GM12878 (cell line): ENCODE data around the gene CCNY. TPM values are rescaled to one million over a fixed set of nuclear protein-coding genes. Genes with fewer than 3 reads are reported as not detected.

Experiments used
- ATAC-seq: fragments of 200-7000 bp; cut with Tn5 transposase; 3 replicates; pipeline ENCODE4 v1.9.1; 2020; ENCODE audit warnings: mild to moderate bottlenecking, moderate library complexity
- BruUV-seq: library from RNA; stranded (reverse); fragments of 400-500 nt; replicated peaks from 2 replicates; lab custom pipeline; 2021; lab: Mats Ljungman, UMichigan
- CTCF ChIA-PET: fragments of 300-600 bp; sonication (Branson Sonifier 250); formaldehyde crosslinking; extraction: SDS; loops from one replicate; lab custom pipeline; 2021; ENCODE audit warnings: inconsistent platforms; lab: Yijun Ruan, JAX
- POLR2A ChIA-PET: fragments of 350-600 bp; formaldehyde crosslinking; extraction: SDS; loops from one replicate; lab custom pipeline; 2021; ENCODE audit warnings: inconsistent platforms; lab: Charles Lee
- RAD21 ChIA-PET: fragments of 300-600 bp; sonication (Branson Sonifier 250); formaldehyde crosslinking; loops from one replicate; lab custom pipeline; 2023; ENCODE audit warnings: antibody characterized with exemption; ENCODE audit not compliant: unreplicated experiment; lab: Charles Lee
- SMC1A ChIA-PET: fragments of 300-600 bp; sonication (Branson Sonifier 250); formaldehyde crosslinking; loops from one replicate; lab custom pipeline; 2023; ENCODE audit not compliant: unreplicated experiment, uncharacterized antibody; lab: Charles Lee
- DNase-seq: peaks from one replicate; pipeline ENCODE4 v3.0.0-alpha.2; 2011; ENCODE audit warnings: low read depth, low spot score
- FAIRE-seq: peaks from 3 replicates; lab custom pipeline; 2011; peaks lifted over from hg19 to GRCh38; lab: Jason Lieb, UNC
- H2AFZ ChIP-seq: 2 replicates; pipeline ENCODE4 v1.6.0; 2011; ENCODE audit warnings: low read depth, low read length, control low read depth; ENCODE audit not compliant: control insufficient read depth
- H3K27ac ChIP-seq: 2 replicates; pipeline ENCODE4 v1.5.1; 2011; ENCODE audit warnings: control low read depth; ENCODE audit not compliant: control insufficient read depth, insufficient read depth
- H3K27me3 ChIP-seq, 2 experiments: replicated peaks in 1 of 2; 2 replicates each; pipeline versions ENCODE4 v1.6.0 to v1.6.1; 2011; ENCODE audit warnings: low read length in 1 of 2; ENCODE audit not compliant: control insufficient read depth in 2 of 2, insufficient read depth in 2 of 2
- H3K36me3 ChIP-seq, 2 experiments: 2 replicates each; pipeline ENCODE4 v1.5.1; 2011; ENCODE audit warnings: low read length in 1 of 2; ENCODE audit not compliant: control insufficient read depth in 2 of 2, insufficient read depth in 2 of 2
- H3K4me1 ChIP-seq: 2 replicates; pipeline ENCODE4 v1.6.1; 2011; ENCODE audit warnings: mild to moderate bottlenecking, low read length, moderate library complexity, mixed read lengths; ENCODE audit not compliant: control insufficient read depth, insufficient read depth
- H3K4me2 ChIP-seq: 2 replicates; pipeline ENCODE4 v1.6.0; 2011; ENCODE audit warnings: control low read depth; ENCODE audit not compliant: control insufficient read depth, insufficient read depth
- H3K4me3 ChIP-seq: fragments of 200-600 bp; sonication (generic); 2 replicates; pipeline ENCODE4 v1.5.1; 2016
- H3K79me2 ChIP-seq: 2 replicates; pipeline ENCODE4 v1.6.0; 2011; ENCODE audit warnings: low read length; ENCODE audit not compliant: control insufficient read depth, insufficient read depth
- H3K9ac ChIP-seq: 2 replicates; pipeline ENCODE4 v1.8.0; 2011; ENCODE audit warnings: low read length, control low read depth, mixed read lengths; ENCODE audit not compliant: control insufficient read depth, insufficient read depth
- H3K9me3 ChIP-seq: replicated peaks from 3 replicates; pipeline ENCODE4 v1.5.1; 2011; ENCODE audit warnings: mild to moderate bottlenecking, low read length; ENCODE audit not compliant: control insufficient read depth, insufficient read depth
- H4K20me1 ChIP-seq: 2 replicates; pipeline ENCODE4 v1.6.0; 2011; ENCODE audit not compliant: control insufficient read depth, insufficient read depth
- ASH2L ChIP-seq: fragments of 300-600, 200-600 bp; sonication (generic); IDR thresholded peaks from 2 replicates; pipeline ENCODE4 v1.6.1; 2017; ENCODE audit warnings: low read depth, mild to moderate bottlenecking, borderline replicate concordance
- ATF2 ChIP-seq: IDR thresholded peaks from 2 replicates; pipeline ENCODE4 v1.6.1; 2012; ENCODE audit warnings: low read length, inconsistent platforms
- CEBPZ ChIP-seq: fragments of 150-350 bp; IDR thresholded peaks from 2 replicates; pipeline ENCODE4 v1.6.1; 2016; ENCODE audit warnings: low read depth, low read length
- MEF2A ChIP-seq: IDR thresholded peaks from 2 replicates; pipeline ENCODE4 v1.6.1; 2011; ENCODE audit warnings: low read depth, mild to moderate bottlenecking, low read length, moderate library complexity; ENCODE audit not compliant: insufficient read depth
- MEF2B ChIP-seq: fragments of 450-650 bp; IDR thresholded peaks from 2 replicates; pipeline ENCODE4 v1.6.1; 2018; ENCODE audit warnings: mild to moderate bottlenecking, moderate library complexity; ENCODE audit not compliant: partially characterized antibody, poor library complexity, severe bottlenecking
- RUNX3 ChIP-seq: IDR thresholded peaks from 2 replicates; pipeline ENCODE4 v1.6.1; 2012; ENCODE audit warnings: low read length, inconsistent platforms
- WGBS: methylation state at CpG from one replicate; pipeline ENCODE4 v1.1.6; 2016; ENCODE audit warnings: low lambda C conversion rate; ENCODE audit not compliant: insufficient replicate concordance, insufficient coverage; ENCODE audit errors: missing lambda C conversion rate; 5-methylcytosine and 5-hydroxymethylcytosine counted together
- in situ Hi-C: fragments of 300-500 bp; cut with MboI; formaldehyde crosslinking; loops from 9 replicates; pipeline ENCODE4 v1.14.3; 2018; ENCODE audit warnings: mixed read lengths
- intact Hi-C: fragments of 100-400 bp; cut with micrococcal nuclease; formaldehyde crosslinking; loops from one replicate; pipeline ENCODE4 v1.14.2; 2022; ENCODE audit not compliant: unreplicated experiment
- polyA plus RNA-seq, 11 experiments: library from polyadenylated mRNA; depleted of rRNA in 4 of 11; unstranded in 6 of 11; stranded (reverse) in 5 of 11; fragments of >200 nt; fragmentation: Nextera tagmentation in 4 of 11; fragmentation: Illumina TruSeq in 1 of 11; extraction: Ambion mirVana in 4 of 11; extraction: Trizol in 1 of 11; gene quantifications; 1 replicate in 1 of 11; 2 replicates in 10 of 11; pipeline versions ENCODE4 v1.2.1 to v1.2.3, GENCODE V29; 2011 to 2016; ENCODE audit warnings: inconsistent platforms in 2 of 11, missing spikeins in 2 of 11, low read depth in 1 of 11
- total RNA-seq, 4 experiments: library from RNA; depleted of rRNA in 3 of 4; stranded (reverse); fragments of >200 nt in 3 of 4; fragmentation: Illumina TruSeq in 1 of 4; extraction: Trizol in 1 of 4; gene quantifications; 2 replicates each; pipeline versions ENCODE4 v1.2.1 to v1.2.3, GENCODE V29; 2013 to 2021

The CCNY gene
- total and polyA plus RNA-seq, 10 of the 15 experiments (the other 5 are each of a cell fraction or from before 2014, with no cell fraction given) = 3.6 to 50.0 (median 26.1) TPM

GRCh38 chr10:35508647-35509046 lies 172.3 kb downstream of the CCNY start:
- no peaks in the 10 kb centered on the region; a peak in 1 of 4 replicates for H3K36me3 ChIP-seq
- ChIA-PET RAD21 (no interaction called here), CTCF (no interaction called here), SMC1A (interaction anchor here (1.5 kb wide), 1 partner anchor 12 kb away, joined by 3 read pairs; no protein-coding TSS in a partner anchor), POLR2A (no interaction called here)
- in situ Hi-C loops (no loop called here), intact Hi-C loops (no loop called here)
- TF ChIP-seq ATF2 (0 out of 2 replicates have a peak, but pooled peaks have one; percentile 25), CEBPZ (no peak), MEF2B (peak; percentile 55), RUNX3 (peak; percentile 67), ASH2L (no peak), MEF2A (0 out of 2 replicates have a peak, but pooled peaks have one; percentile 26)
- no peak overlapping the region for H3K4me3 ChIP-seq
- H3K27me3 ChIP-seq = no peaks in the 10 kb centered on the region
- no peak for DNase-seq
- WGBS = 5% methylated on average over 1 of the region's 1 CpG
- no peaks in the 10 kb centered on the region for H4K20me1 ChIP-seq
- FAIRE-seq = no peak
- peaks cover 24% of the 10 kb centered on the region for H3K4me1 ChIP-seq
- no peaks in the 10 kb centered on the region for H3K9me3 ChIP-seq
- H3K4me2 ChIP-seq = no peak overlapping the region; the same call in 1 of the 2 replicates
- peak; percentile 57 for ATAC-seq
- BruUV-seq = no TSS peak
- H2AFZ ChIP-seq = no peak overlapping the region
- H3K9ac ChIP-seq = no peak overlapping the region
- no peak overlapping the region for H3K27ac ChIP-seq
- H3K79me2 ChIP-seq = no peaks in the 10 kb centered on the region; the same call in 1 of the 2 replicates
